Measurements from ENCODE around the gene ATP13A4.
"Not testable (repeated sequence)": the region's sequence is repeated elsewhere in the genome, so short reads cannot be mapped to it uniquely, and the experiment has no call there.

The ATP13A4 gene

GRCh38 chr3:193530231-193531165 is 24.2 kb downstream of the ATP13A4 start:
- no peak overlapping the region for H3K4me3 ChIP-seq (ENCODE audit: low read depth, low read length)
- no peak overlapping the region for H3K9ac ChIP-seq
- peak overlapping the region; percentile 91 for H3K27ac ChIP-seq
- no peaks in the 10 kb centered on the region for H3K27me3 ChIP-seq (ENCODE audit: control insufficient read depth, insufficient read depth, low read length)
- peaks cover 12% of the 10 kb centered on the region for H3K79me2 ChIP-seq
- H3K4me2 ChIP-seq (ENCODE audit: low read length): no peak overlapping the region
- H2AFZ ChIP-seq: peak overlapping the region; percentile 11
- TF ChIP-seq, protein P1, sequence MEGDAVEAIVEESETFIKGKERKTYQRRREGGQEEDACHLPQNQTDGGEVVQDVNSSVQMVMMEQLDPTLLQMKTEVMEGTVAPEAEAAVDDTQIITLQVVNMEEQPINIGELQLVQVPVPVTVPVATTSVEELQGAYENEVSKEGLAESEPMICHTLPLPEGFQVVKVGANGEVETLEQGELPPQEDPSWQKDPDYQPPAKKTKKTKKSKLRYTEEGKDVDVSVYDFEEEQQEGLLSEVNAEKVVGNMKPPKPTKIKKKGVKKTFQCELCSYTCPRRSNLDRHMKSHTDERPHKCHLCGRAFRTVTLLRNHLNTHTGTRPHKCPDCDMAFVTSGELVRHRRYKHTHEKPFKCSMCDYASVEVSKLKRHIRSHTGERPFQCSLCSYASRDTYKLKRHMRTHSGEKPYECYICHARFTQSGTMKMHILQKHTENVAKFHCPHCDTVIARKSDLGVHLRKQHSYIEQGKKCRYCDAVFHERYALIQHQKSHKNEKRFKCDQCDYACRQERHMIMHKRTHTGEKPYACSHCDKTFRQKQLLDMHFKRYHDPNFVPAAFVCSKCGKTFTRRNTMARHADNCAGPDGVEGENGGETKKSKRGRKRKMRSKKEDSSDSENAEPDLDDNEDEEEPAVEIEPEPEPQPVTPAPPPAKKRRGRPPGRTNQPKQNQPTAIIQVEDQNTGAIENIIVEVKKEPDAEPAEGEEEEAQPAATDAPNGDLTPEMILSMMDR (IDR thresholded peaks at IDR 0.05): no peak
- H3K4me1 ChIP-seq: peaks cover 42% of the 10 kb centered on the region
- H3K9me3 ChIP-seq (ENCODE audit: control insufficient read depth, low read length): no peaks in the 10 kb centered on the region
- no peaks in the 10 kb centered on the region for H3K36me3 ChIP-seq (ENCODE audit: control insufficient read depth, insufficient read depth, low read length)

GRCh38 chr3:193526085-193526484 is 28.6 kb downstream of the ATP13A4 start:
- H3K9ac ChIP-seq; H2AFZ ChIP-seq; H3K79me2 ChIP-seq; H3K36me3 ChIP-seq (ENCODE audit: control insufficient read depth, insufficient read depth, low read length); H3K27me3 ChIP-seq (ENCODE audit: control insufficient read depth, insufficient read depth, low read length); H3K4me2 ChIP-seq (ENCODE audit: low read length); H3K4me3 ChIP-seq (ENCODE audit: low read depth, low read length); H3K9me3 ChIP-seq (ENCODE audit: control insufficient read depth, low read length): not testable (repeated sequence)
- peaks cover 11% of the 10 kb centered on the region for H3K4me1 ChIP-seq
- peak overlapping the region; percentile 32 for H3K27ac ChIP-seq

- Histone ChIP-seq H3K27me3 (ENCODE audit: control insufficient read depth, insufficient read depth, low read length) (no peaks in the 10 kb centered on the region), H3K9ac (no peak overlapping the region), H3K79me2 (peaks cover 9% of the 10 kb centered on the region), H3K9me3 (ENCODE audit: control insufficient read depth, low read length) (no peaks in the 10 kb centered on the region), H2AFZ (no peak overlapping the region), H3K4me2 (ENCODE audit: low read length) (peak overlapping the region; percentile 33), H3K4me1 (peaks cover 5% of the 10 kb centered on the region), H3K36me3 (ENCODE audit: control insufficient read depth, insufficient read depth, low read length) (no peaks in the 10 kb centered on the region), H3K4me3 (ENCODE audit: low read depth, low read length) (no peak overlapping the region), H3K27ac (no peak overlapping the region)
- TF ChIP-seq, protein P1 (IDR thresholded peaks at IDR 0.05): no peak
These were observed 32.2 kb downstream of the ATP13A4 start for GRCh38 chr3:193522473-193522872.

- TF ChIP-seq, protein P1 (IDR thresholded peaks at IDR 0.05): no peak
- peaks cover 11% of the 10 kb centered on the region for H3K79me2 ChIP-seq
- H3K9ac ChIP-seq: no peak overlapping the region
- H3K4me2 ChIP-seq (ENCODE audit: low read length): peak overlapping the region; percentile 9
- H3K4me3 ChIP-seq (ENCODE audit: low read depth, low read length): no peak overlapping the region
- H3K27ac ChIP-seq: no peak overlapping the region
- H3K4me1 ChIP-seq: peaks cover 19% of the 10 kb centered on the region
- H2AFZ ChIP-seq: no peak overlapping the region
- H3K9me3 ChIP-seq (ENCODE audit: control insufficient read depth, low read length): no peaks in the 10 kb centered on the region
- H3K27me3 ChIP-seq (ENCODE audit: control insufficient read depth, insufficient read depth, low read length): no peaks in the 10 kb centered on the region
- H3K36me3 ChIP-seq (ENCODE audit: control insufficient read depth, insufficient read depth, low read length): no peaks in the 10 kb centered on the region
These were observed 34.0 kb downstream of the ATP13A4 start for GRCh38 chr3:193520738-193521137.

DNA sequence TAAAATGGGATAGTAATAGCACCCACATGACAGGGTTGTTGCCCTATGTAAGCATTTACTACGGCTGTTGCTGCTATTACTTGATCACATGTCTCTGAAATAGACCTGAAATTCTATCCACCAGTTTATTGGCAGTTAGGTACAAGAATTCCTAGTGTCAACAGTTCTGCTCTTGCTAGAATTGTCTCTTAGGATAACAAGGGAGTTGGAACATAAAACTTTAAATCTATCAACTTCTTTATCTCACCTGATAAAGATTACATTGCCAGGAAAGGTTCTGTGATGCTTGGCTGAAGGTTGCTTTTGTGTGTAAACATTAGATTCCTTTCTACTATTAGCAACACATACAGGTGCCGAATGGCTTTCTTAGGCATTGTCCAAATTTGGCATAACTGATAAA is 38.7 kb downstream of the ATP13A4 start:
- Histone ChIP-seq H3K27me3 (ENCODE audit: control insufficient read depth, insufficient read depth, low read length) (no peaks in the 10 kb centered on the region), H3K4me2 (ENCODE audit: low read length) (peak overlapping the region; percentile 31), H3K27ac (peak overlapping the region; percentile 87), H3K36me3 (ENCODE audit: control insufficient read depth, insufficient read depth, low read length) (no peaks in the 10 kb centered on the region), H3K79me2 (peaks cover 11% of the 10 kb centered on the region), H3K4me1 (peaks cover 30% of the 10 kb centered on the region), H2AFZ (no peak overlapping the region), H3K9me3 (ENCODE audit: control insufficient read depth, low read length) (no peaks in the 10 kb centered on the region), H3K4me3 (ENCODE audit: low read depth, low read length) (peak overlapping the region; percentile 22), H3K9ac (no peak overlapping the region)
- TF ChIP-seq, protein P1 (IDR thresholded peaks at IDR 0.05): no peak
